DND-41 (cell line): ENCODE results near the gene NTM.

Source experiments
- ATAC-seq: fragments of 200-7000 bp; cut with Tn5 transposase; 3 replicates; pipeline ENCODE4 v1.9.1; 2021; ENCODE audit warnings: low read depth; ENCODE audit not compliant: insufficient read depth
- DNase-seq: peaks from one replicate; pipeline ENCODE4 v3.0.0-alpha.2; 2020
- H2AFZ ChIP-seq: 2 replicates; pipeline ENCODE4 v1.6.0; 2012; ENCODE audit warnings: low read depth, low read length
- H3K27ac ChIP-seq: 2 replicates; pipeline ENCODE4 v1.5.1; 2012; ENCODE audit warnings: low read length, inconsistent platforms
- H3K27me3 ChIP-seq: fragments of 200-600 bp; sonication (generic); 2 replicates; pipeline ENCODE4 v1.6.0; 2012; ENCODE audit warnings: low read length, mild to moderate bottlenecking, inconsistent platforms; ENCODE audit not compliant: insufficient read depth, poor library complexity
- H3K36me3 ChIP-seq: 2 replicates; pipeline ENCODE4 v1.5.1; 2012; ENCODE audit warnings: low read length, inconsistent platforms; ENCODE audit not compliant: insufficient read depth
- H3K4me1 ChIP-seq: 2 replicates; pipeline ENCODE4 v1.5.1; 2012; ENCODE audit warnings: mild to moderate bottlenecking, low read length; ENCODE audit not compliant: insufficient read depth
- H3K4me2 ChIP-seq: 2 replicates; pipeline ENCODE4 v1.6.0; 2012; ENCODE audit warnings: mild to moderate bottlenecking, moderate library complexity, low read length, inconsistent platforms; ENCODE audit not compliant: insufficient read depth
- H3K4me3 ChIP-seq, 2 experiments: fragments of 200-600 bp in 1 of 2; shearing (Covaris generic) in 1 of 2; 2 replicates each; pipeline ENCODE4 v1.5.1; 2012 to 2016; ENCODE audit warnings: inconsistent platforms in 2 of 2, low read length in 2 of 2, mild to moderate bottlenecking in 2 of 2, low read depth in 1 of 2, moderate library complexity in 1 of 2
- H3K79me2 ChIP-seq: 2 replicates; pipeline ENCODE4 v1.6.0; 2012; ENCODE audit warnings: low read length, inconsistent platforms; ENCODE audit not compliant: insufficient read depth
- H3K9ac ChIP-seq: 2 replicates; pipeline ENCODE4 v1.6.0; 2012; ENCODE audit warnings: low read depth, mild to moderate bottlenecking, inconsistent platforms, low read length, moderate library complexity
- H3K9me3 ChIP-seq: 2 replicates; pipeline ENCODE4 v1.5.1; 2012; ENCODE audit warnings: low read length, moderate library complexity, mild to moderate bottlenecking, inconsistent platforms; ENCODE audit not compliant: insufficient read depth, severe bottlenecking
- H4K20me1 ChIP-seq: 2 replicates; pipeline ENCODE4 v1.6.0; 2012; ENCODE audit warnings: low read length; ENCODE audit not compliant: insufficient read depth
- EZH2 ChIP-seq: IDR thresholded peaks from 3 replicates; pipeline ENCODE4 v1.6.1; 2012; ENCODE audit warnings: borderline replicate concordance, low read depth, mild to moderate bottlenecking, moderate library complexity, low read length, inconsistent platforms; ENCODE audit not compliant: severe bottlenecking
- TF ChIP-seq, protein P1 (sequence below): IDR thresholded peaks from 2 replicates; pipeline ENCODE4 v1.5.1; 2012; ENCODE audit warnings: borderline replicate concordance, low read length, moderate library complexity, mild to moderate bottlenecking; ENCODE audit not compliant: poor library complexity, severe bottlenecking; ENCODE audit errors: extremely low read depth

NTM gene

DNA sequence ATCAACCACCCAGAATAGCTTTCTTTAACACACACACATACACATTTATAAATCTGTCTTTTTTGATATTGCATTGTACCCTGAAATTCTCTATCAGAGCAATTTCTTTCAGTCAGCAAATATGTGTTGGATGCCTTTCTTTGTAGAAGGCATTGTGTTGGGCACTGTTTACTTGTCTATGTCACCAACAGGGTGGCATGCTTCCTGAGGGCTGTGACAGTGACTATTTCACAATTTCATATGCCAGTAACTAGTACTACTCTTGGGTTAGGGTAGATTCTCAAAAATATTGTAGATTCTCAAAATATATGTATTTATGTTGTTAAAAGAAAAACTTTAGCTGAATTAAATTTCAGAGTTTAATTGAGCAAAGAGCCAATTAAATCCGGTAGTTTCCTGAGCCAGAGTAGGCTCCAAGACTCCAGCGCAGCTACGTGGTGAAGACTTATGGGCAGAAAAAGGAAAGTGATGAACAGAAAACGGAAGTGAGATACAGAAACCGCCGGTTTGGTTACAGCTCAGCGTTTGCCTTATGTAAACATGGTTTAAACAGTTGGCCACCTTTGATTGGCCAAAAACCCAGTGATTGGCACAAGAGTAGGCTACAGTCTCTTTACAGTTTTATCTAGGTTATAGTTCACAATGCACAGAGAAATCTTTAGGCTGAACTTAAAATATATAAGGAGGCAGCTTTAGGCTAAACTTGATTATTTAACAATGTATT lies 723.3 kb downstream of the NTM start:
- H3K27me3 ChIP-seq: no peaks in the 10 kb centered on the region
- no peak for TF ChIP-seq EZH2
- TF ChIP-seq, protein P1, sequence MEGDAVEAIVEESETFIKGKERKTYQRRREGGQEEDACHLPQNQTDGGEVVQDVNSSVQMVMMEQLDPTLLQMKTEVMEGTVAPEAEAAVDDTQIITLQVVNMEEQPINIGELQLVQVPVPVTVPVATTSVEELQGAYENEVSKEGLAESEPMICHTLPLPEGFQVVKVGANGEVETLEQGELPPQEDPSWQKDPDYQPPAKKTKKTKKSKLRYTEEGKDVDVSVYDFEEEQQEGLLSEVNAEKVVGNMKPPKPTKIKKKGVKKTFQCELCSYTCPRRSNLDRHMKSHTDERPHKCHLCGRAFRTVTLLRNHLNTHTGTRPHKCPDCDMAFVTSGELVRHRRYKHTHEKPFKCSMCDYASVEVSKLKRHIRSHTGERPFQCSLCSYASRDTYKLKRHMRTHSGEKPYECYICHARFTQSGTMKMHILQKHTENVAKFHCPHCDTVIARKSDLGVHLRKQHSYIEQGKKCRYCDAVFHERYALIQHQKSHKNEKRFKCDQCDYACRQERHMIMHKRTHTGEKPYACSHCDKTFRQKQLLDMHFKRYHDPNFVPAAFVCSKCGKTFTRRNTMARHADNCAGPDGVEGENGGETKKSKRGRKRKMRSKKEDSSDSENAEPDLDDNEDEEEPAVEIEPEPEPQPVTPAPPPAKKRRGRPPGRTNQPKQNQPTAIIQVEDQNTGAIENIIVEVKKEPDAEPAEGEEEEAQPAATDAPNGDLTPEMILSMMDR: no peak
- H2AFZ ChIP-seq: no peak overlapping the region
- H3K27ac ChIP-seq: no peak overlapping the region
- H3K4me2 ChIP-seq: no peak overlapping the region
- no peaks in the 10 kb centered on the region for H4K20me1 ChIP-seq
- ATAC-seq (no peak), DNase-seq (no peak)
- H3K4me3 ChIP-seq: no peak overlapping the region
- H3K4me1 ChIP-seq: no peaks in the 10 kb centered on the region
- no peaks in the 10 kb centered on the region for H3K9me3 ChIP-seq
- no peak overlapping the region for H3K9ac ChIP-seq
- H3K79me2 ChIP-seq: no peaks in the 10 kb centered on the region
- H3K36me3 ChIP-seq: no peaks in the 10 kb centered on the region

- Histone ChIP-seq H3K4me1 (no peaks in the 10 kb centered on the region), H3K4me3 (no peak overlapping the region), H3K79me2 (no peaks in the 10 kb centered on the region), H2AFZ (no peak overlapping the region), H4K20me1 (no peaks in the 10 kb centered on the region), H3K9ac (no peak overlapping the region), H3K9me3 (no peaks in the 10 kb centered on the region), H3K27ac (no peak overlapping the region), H3K4me2 (no peak overlapping the region), H3K27me3 (no peaks in the 10 kb centered on the region), H3K36me3 (no peaks in the 10 kb centered on the region)
- ATAC-seq: no peak
- no peak for TF ChIP-seq EZH2
- TF ChIP-seq, protein P1: no peak
- no peak for DNase-seq
Measured at GRCh38 chr11:132094598-132094997, 724.2 kb downstream of the NTM start.

GRCh38 chr11:132095230-132096131 lies 725.1 kb downstream of the NTM start:
- no peak overlapping the region for H3K27ac ChIP-seq
- no peaks in the 10 kb centered on the region for H3K36me3 ChIP-seq
- H3K4me3 ChIP-seq: no peak overlapping the region
- H3K4me2 ChIP-seq: no peak overlapping the region
- H2AFZ ChIP-seq: no peak overlapping the region
- TF ChIP-seq, protein P1: no peak
- no peak for TF ChIP-seq EZH2
- DNase-seq (no peak), ATAC-seq (peak; percentile 50; the same call in 1 of the 3 replicates)
- H3K9ac ChIP-seq: no peak overlapping the region
- no peaks in the 10 kb centered on the region for H3K79me2 ChIP-seq
- H3K9me3 ChIP-seq: no peaks in the 10 kb centered on the region
- no peaks in the 10 kb centered on the region for H3K4me1 ChIP-seq
- no peaks in the 10 kb centered on the region for H3K27me3 ChIP-seq
- no peaks in the 10 kb centered on the region for H4K20me1 ChIP-seq
